Astrocyte (in vitro differentiated cells and primary cell): ENCODE data around the gene POLR2E. TPM values are rescaled to one million over a fixed set of nuclear protein-coding genes. Genes with fewer than 3 reads are reported as not detected.

Experiments used
- DNase-seq: peaks from one replicate; pipeline ENCODE4 v3.0.0-alpha.2; 2010; ENCODE audit warnings: low read depth
- FAIRE-seq: peaks from 2 replicates; lab custom pipeline; 2011; peaks lifted over from hg19 to GRCh38; lab: Jason Lieb, UNC
- H2AFZ ChIP-seq: 2 replicates; pipeline ENCODE4 v1.6.0; 2012; ENCODE audit warnings: low read depth, low read length, inconsistent platforms
- H3K27ac ChIP-seq: 2 replicates; pipeline ENCODE4 v1.5.1; 2011; ENCODE audit warnings: low read depth, low read length, inconsistent platforms
- H3K27me3 ChIP-seq: 2 replicates; pipeline ENCODE4 v1.6.0; 2011; ENCODE audit warnings: low read length, inconsistent platforms; ENCODE audit not compliant: insufficient read depth
- H3K36me3 ChIP-seq: 2 replicates; pipeline ENCODE4 v1.5.1; 2011; ENCODE audit warnings: low read length, inconsistent platforms; ENCODE audit not compliant: insufficient read depth
- H3K4me1 ChIP-seq: 2 replicates; pipeline ENCODE4 v1.5.1; 2011; ENCODE audit warnings: low read length, inconsistent platforms; ENCODE audit not compliant: insufficient read depth
- H3K4me2 ChIP-seq: 2 replicates; pipeline ENCODE4 v1.6.0; 2012; ENCODE audit warnings: low read length, inconsistent platforms
- H3K4me3 ChIP-seq: 2 replicates; pipeline ENCODE4 v1.5.1; 2011; ENCODE audit warnings: low read depth, mild to moderate bottlenecking, low read length, inconsistent platforms; ENCODE audit not compliant: insufficient read depth
- H3K79me2 ChIP-seq: 2 replicates; pipeline ENCODE4 v1.6.0; 2012; ENCODE audit warnings: mild to moderate bottlenecking, low read length, inconsistent platforms; ENCODE audit not compliant: insufficient read depth
- H3K9ac ChIP-seq: 2 replicates; pipeline ENCODE4 v1.6.0; 2012; ENCODE audit warnings: mild to moderate bottlenecking, low read length, inconsistent platforms
- H3K9me3 ChIP-seq: 2 replicates; pipeline ENCODE4 v1.5.1; 2012; ENCODE audit warnings: low read depth, mild to moderate bottlenecking, low read length, inconsistent platforms; ENCODE audit not compliant: insufficient read depth
- H4K20me1 ChIP-seq: 2 replicates; pipeline ENCODE4 v1.6.0; 2012; ENCODE audit warnings: low read length, inconsistent platforms; ENCODE audit not compliant: insufficient read depth
- H3K27ac Mint-ChIP-seq: one replicate; pipeline ENCODE4 v1.8.0; 2021; ENCODE audit warnings: mild to moderate bottlenecking, mixed read lengths; ENCODE audit not compliant: unreplicated experiment
- H3K27me3 Mint-ChIP-seq: one replicate; pipeline ENCODE4 v1.8.0; 2021; ENCODE audit warnings: low read depth, mixed read lengths; ENCODE audit not compliant: unreplicated experiment
- H3K36me3 Mint-ChIP-seq: one replicate; pipeline ENCODE4 v1.8.0; 2021; ENCODE audit warnings: low read depth, mixed read lengths; ENCODE audit not compliant: unreplicated experiment
- H3K4me1 Mint-ChIP-seq: one replicate; pipeline ENCODE4 v1.8.0; 2021; ENCODE audit warnings: low read depth, mixed read lengths; ENCODE audit not compliant: unreplicated experiment
- H3K4me3 Mint-ChIP-seq: one replicate; pipeline ENCODE4 v1.8.0; 2021; ENCODE audit warnings: mild to moderate bottlenecking, moderate library complexity, mixed read lengths; ENCODE audit not compliant: unreplicated experiment
- H3K9me3 Mint-ChIP-seq: one replicate; pipeline ENCODE4 v1.8.0; 2021; ENCODE audit warnings: mild to moderate bottlenecking, mixed read lengths; ENCODE audit not compliant: unreplicated experiment
- CTCF ChIP-seq: IDR thresholded peaks from 2 replicates; pipeline ENCODE4 v1.5.1; 2011; ENCODE audit warnings: low read depth, mild to moderate bottlenecking, inconsistent platforms, low read length, moderate library complexity; ENCODE audit not compliant: insufficient read depth
- EZH2 ChIP-seq: IDR thresholded peaks from 2 replicates; pipeline ENCODE4 v1.6.1; 2012; ENCODE audit warnings: mild to moderate bottlenecking, low read length, inconsistent platforms; ENCODE audit not compliant: insufficient read depth
- total RNA-seq: library from RNA; stranded (reverse); gene quantifications from 2 replicates; pipeline ENCODE4 v1.2.1, GENCODE V29; 2021

POLR2E gene
- total RNA-seq, 1 donor from 2014 or later = 207 TPM

DNA sequence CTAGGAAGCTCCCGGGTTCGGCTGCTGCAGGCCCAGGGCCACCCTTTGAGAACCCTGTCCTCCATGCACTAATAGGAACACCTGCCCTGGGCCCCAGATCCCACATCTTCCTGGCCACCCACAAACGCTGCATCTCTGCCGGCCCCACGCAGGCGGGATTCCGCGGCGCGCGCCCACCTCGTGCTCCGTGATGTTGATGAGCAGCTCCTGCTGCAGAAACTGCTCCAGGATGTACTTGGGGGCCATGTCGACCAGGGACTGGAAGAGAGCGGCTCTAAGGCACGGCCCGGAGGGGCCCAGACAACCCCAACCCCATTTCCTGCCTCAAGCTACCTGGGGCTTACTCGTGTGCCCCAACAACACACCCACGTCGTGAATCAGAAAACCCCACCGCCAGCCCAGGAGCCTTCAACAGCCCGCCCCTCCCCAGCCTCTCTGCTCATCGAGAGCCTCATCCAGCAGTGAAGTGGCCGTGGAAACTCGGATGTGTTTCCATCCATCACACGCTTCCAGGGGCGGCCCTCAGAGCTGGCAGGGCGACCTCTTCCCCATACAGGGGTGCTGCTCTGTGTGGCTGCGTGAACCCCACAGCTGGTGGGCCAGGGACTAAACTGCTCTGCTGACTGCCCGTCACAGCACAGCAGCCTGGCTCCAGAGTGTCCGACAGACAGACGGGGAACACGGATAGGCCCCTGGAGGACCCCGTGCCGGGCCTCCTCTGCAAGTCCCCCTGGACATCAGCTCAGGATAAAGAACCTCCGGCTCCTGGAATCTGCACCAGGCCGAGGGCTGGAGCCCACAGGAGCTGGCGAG, 4.2 kb downstream of the POLR2E start:
- H3K9me3 ChIP-seq = no peaks in the 10 kb centered on the region
- H3K4me1 ChIP-seq = peaks cover 12% of the 10 kb centered on the region
- peaks cover 4% of the 10 kb centered on the region for H3K36me3 Mint-ChIP-seq
- no peak for DNase-seq
- H3K4me3 ChIP-seq = no peak overlapping the region
- FAIRE-seq = no peak
- no peak overlapping the region for H3K4me2 ChIP-seq
- no peak overlapping the region for H3K27ac Mint-ChIP-seq
- H3K9ac ChIP-seq = no peak overlapping the region
- no peaks in the 10 kb centered on the region for H3K27me3 ChIP-seq
- no peak overlapping the region for H3K4me3 Mint-ChIP-seq
- H3K4me1 Mint-ChIP-seq = peaks cover 10% of the 10 kb centered on the region
- TF ChIP-seq CTCF (no peak), EZH2 (no peak)
- no peaks in the 10 kb centered on the region for H3K9me3 Mint-ChIP-seq
- H3K79me2 ChIP-seq = peaks cover 30% of the 10 kb centered on the region
- H4K20me1 ChIP-seq = peaks cover 27% of the 10 kb centered on the region
- H3K27ac ChIP-seq = no peak overlapping the region
- H3K36me3 ChIP-seq = peaks cover 2% of the 10 kb centered on the region
- no peak overlapping the region for H2AFZ ChIP-seq
- H3K27me3 Mint-ChIP-seq = no peaks in the 10 kb centered on the region

GRCh38 chr19:1089891-1090290, 5.3 kb downstream of the POLR2E start:
- Mint-ChIP-seq H3K27ac (no peak overlapping the region), H3K27me3 (no peaks in the 10 kb centered on the region), H3K9me3 (no peaks in the 10 kb centered on the region), H3K4me3 (no peak overlapping the region), H3K4me1 (peaks cover 7% of the 10 kb centered on the region), H3K36me3 (peaks cover 9% of the 10 kb centered on the region)
- no peak overlapping the region for H3K9ac ChIP-seq
- no peak overlapping the region for H3K4me3 ChIP-seq
- peaks cover 2% of the 10 kb centered on the region for H3K36me3 ChIP-seq
- no peak overlapping the region for H3K4me2 ChIP-seq
- peaks cover 30% of the 10 kb centered on the region for H4K20me1 ChIP-seq
- no peak overlapping the region for H2AFZ ChIP-seq
- no peaks in the 10 kb centered on the region for H3K27me3 ChIP-seq
- FAIRE-seq (no peak), DNase-seq (no peak)
- H3K79me2 ChIP-seq = peaks cover 27% of the 10 kb centered on the region
- peaks cover 12% of the 10 kb centered on the region for H3K4me1 ChIP-seq
- TF ChIP-seq EZH2 = no peak
- no peak for TF ChIP-seq CTCF
- no peaks in the 10 kb centered on the region for H3K9me3 ChIP-seq
- H3K27ac ChIP-seq = no peak overlapping the region
